HG03135 (cell line): ENCODE results near the gene LRRC55.

ENCODE experiments used
- ATAC-seq: cut with Tn5 transposase; IDR thresholded peaks from one replicate; pipeline ENCODE4 v1.9.1; 2021; ENCODE audit warnings: mild to moderate bottlenecking, moderate library complexity; ENCODE audit not compliant: unreplicated experiment

The LRRC55 gene

GRCh38 chr11:57231539-57232253 is 49.9 kb downstream of the LRRC55 start:
- ATAC-seq = no peak

DNA sequence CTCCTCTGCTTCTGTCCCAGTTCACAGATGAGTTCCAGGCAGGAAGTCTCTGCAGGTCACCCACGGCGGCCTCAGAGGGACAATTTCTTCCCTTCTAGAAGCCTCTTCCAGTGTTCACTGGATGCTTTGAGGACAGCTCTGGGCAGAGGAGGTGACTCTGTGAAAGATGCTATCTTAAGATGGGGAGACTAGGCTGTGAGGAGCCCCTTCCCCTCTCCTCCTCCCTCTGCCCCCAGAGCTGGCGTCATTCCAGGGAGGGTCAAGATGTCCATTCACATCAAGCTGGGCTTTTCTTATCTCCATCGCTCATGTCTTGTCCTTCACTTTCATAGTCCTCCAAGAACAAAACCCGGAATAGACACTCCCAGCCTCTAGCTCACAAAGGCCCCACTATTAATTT is 51.9 kb downstream of the LRRC55 start:
- no peak for ATAC-seq

- no peak for ATAC-seq
These were observed 54.3 kb downstream of the LRRC55 start for GRCh38 chr11:57235761-57236703.

GRCh38 chr11:57237204-57237681 is 55.5 kb downstream of the LRRC55 start, which contains the start of gene APLNR:
TSS of gene APLNR (minus strand) at chr11:57237250. CDS start at chr11:57237004, 246 bp downstream.
- no peak for ATAC-seq

DNA sequence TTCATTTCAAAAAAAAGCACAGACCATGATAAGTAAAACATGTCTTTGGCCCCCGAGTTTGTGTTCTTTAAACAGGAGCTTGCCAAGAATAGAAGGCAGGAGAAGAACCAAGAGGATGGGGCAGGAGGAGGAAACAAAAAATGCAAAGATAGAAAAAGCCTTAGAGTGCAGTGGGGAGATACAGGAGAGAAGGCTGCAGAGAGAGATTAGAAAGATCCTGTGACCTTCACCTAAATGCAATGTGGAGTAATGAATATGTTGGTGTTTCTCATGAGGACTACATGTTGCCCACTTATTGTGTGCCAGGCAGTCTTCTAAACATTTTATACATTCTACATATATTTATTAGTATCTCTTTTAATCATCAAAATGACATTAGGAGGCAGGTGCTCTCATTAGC is 57.6 kb downstream of the LRRC55 start:
- ATAC-seq = no peak

DNA sequence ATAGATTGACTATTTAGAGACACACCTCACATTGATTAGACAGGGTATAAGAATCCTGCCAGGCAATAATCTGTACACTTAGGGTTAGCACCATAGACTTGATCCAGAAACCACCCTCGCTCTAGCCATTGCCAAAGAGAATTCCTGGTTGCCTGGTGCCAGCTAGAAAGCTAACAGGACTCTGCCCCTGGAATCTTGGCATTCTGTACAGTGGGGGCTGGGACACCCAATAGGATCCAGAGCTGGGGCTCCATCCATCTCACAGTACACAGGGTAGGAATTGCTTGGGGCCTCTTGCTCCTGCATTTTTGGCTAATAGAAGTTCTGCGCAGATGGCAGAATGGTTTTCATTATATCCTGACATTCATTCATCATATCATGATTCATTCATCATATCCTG is 58.3 kb downstream of the LRRC55 start:
- ATAC-seq = no peak

DNA sequence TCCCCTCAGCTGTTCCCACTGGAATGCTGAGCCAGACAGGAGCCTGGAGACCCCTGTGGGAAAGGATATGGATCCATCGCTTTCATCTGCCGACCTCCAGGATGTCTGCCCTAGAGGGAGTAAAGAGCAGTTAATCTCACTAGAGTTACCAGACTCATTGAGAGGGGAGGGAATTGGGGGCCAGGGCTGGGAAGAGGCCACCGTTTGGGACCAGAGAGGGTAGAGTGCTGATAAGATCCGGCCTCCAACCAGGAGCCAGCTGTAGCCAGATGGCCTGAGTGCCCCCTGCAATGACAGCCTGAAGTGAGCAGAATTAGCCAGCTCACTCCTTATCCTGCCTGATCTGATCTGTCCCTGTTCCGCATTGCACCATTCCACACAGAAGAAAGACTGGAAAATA is 59.0 kb downstream of the LRRC55 start:
- ATAC-seq = no peak
